Activated CD8-positive, alpha-beta memory T cell treated with anti-CD3 and anti-CD28 coated beads, Interleukin-2, amount 50 U/mL, for 24 hours (primary cell): ENCODE results near the gene PAPOLB.

ENCODE experiments used
- DNase-seq: peaks from one replicate; pipeline ENCODE4 v3.0.0-alpha.2; 2020; ENCODE audit errors: extremely low read depth

The PAPOLB gene

DNA sequence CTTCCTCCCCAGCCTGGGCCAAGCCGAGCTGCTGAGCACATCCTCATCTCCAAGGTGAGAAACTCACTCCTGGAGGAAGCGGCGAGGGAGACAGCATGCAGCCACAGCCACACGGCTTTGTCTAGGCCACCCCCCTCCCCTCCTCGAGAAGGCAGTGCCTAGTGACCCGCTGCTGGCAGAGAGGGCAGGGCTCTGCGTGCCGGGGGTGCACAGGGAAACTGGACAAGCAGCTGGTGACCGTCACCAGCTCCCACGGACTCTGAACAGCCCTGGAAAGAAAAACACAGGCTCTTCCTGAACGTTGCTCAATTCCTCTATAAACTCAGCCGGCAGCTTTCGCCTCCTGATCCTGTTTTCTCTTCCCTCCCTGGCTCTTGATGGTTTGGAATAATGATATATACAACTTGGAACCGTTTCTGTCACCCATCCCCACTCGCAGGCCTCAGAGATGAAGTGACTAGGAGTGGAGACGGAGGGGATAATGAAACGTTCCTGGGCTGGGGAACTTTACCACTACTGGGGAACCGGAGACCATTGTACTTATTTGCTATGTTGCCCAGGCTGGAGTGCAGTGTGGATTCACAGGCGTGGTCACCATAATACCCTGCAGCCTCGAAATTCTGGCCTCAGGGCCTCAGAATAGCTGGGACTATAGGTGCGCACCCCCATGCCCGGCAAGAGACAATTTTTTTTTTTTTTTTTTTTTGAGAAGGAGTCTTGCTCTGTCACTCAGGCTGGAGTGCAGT is 19.3 kb downstream of the PAPOLB start:
- DNase-seq, result no peak

DNA sequence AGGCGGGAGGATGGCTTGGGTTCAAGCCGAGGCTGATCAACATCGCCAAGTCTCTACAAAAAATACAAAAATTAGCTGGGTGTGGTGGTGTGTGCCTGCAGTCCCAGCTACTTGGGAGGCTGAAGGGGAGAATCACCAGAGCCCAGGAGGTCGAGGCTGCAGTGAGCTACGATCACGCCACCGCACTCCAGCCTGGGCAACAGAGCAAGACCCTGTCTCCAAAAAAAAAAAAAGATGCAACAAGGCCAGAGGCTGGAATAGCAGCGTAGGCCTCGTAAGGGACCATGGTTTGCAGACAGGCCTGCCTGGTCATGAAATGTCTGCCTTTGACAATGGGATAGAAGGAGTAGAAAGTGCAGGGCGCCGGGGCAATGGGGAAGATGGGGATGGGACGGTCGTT is 20.0 kb downstream of the PAPOLB start:
- DNase-seq, result no peak

DNA sequence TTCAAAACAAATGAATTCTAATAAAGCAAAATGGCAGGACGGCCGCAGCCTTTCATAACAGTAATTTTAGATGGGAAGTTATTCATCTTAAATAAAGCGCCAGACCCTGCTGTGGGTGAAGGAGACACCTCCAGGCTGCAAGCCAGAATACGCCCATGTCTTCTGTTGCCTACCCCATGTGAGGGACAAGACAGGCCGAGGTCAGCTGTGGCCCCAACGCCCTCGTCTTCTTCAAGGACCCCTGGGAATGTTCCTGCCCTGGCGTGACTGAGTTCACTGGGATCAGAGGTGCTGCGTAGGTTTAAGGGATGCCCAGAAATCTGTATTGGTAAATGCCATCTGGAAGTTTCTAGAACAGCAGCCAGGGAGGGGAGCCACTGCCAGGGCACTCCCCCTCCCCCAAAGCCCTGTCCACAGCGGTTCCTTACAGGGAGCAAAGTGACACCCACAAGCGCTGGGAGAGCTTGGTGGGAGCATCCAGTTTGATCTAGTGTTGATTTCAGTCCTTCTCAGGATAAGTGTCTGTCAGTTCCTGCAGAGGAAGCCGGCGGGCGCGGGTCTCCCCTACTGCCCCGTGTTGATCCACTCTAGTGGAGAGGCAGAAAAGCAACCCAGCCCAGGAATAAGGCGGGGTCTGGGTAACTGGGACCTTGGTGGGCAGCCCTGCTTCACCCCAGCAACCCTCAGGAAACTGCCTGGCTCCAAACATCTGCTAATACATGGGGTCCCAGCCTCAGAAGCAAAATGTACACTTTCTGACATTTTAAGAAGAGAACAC is 20.6 kb downstream of the PAPOLB start:
- no peak for DNase-seq

DNA sequence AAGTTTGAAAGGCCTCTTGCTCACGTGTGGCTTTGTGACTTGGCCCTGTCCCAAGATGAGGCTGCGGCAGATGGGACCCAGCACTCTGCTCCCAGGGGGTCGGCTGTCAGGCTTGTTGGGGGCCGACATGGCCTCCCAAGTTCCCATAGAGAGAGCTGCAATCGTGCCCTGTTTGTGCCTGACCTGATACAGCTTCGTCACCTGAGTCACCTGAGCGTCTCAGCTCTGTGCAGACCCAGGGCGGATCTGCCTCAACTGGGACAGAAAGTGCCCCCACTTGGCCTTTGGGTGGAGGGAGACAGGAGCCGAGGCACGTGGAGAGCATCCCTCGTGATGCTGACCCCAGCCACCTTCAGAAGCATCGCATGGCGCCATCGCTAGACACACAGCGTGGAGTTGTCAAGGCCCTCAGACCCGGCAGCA is 21.7 kb downstream of the PAPOLB start:
- no peak for DNase-seq

DNA sequence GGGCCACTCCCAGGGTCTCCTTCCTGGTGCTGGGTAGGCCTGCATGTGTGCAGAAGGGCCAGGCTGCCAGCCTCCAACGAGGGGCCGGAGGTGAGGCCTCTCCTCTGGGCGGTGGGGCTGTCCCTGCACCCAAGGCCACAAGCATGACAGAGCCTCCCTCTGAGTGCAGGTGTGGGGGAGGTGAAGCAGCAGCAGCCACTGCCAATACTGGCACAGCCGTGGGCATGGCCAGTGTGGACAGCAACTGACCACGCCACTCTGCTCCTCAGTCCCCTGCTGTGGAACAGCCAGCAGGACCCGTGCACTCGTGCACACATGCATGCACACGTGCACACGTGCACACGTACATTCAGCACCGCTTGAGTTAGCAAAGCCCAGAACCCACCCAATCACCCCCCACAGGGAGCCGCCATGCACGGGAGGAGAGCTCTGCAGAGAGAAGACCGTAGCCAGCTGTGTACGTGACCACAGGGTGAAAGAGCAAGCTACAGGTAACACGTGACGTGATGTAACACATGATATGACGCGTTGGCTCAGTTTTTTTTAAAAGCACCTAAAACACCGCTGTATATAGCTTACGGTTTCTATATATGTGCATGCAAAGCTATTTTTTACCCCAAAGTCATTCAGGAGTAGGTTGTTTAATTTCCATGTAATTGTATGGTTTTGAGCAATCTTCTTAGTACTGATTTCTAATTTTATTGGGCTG is 23.1 kb downstream of the PAPOLB start:
- DNase-seq, result no peak

DNA sequence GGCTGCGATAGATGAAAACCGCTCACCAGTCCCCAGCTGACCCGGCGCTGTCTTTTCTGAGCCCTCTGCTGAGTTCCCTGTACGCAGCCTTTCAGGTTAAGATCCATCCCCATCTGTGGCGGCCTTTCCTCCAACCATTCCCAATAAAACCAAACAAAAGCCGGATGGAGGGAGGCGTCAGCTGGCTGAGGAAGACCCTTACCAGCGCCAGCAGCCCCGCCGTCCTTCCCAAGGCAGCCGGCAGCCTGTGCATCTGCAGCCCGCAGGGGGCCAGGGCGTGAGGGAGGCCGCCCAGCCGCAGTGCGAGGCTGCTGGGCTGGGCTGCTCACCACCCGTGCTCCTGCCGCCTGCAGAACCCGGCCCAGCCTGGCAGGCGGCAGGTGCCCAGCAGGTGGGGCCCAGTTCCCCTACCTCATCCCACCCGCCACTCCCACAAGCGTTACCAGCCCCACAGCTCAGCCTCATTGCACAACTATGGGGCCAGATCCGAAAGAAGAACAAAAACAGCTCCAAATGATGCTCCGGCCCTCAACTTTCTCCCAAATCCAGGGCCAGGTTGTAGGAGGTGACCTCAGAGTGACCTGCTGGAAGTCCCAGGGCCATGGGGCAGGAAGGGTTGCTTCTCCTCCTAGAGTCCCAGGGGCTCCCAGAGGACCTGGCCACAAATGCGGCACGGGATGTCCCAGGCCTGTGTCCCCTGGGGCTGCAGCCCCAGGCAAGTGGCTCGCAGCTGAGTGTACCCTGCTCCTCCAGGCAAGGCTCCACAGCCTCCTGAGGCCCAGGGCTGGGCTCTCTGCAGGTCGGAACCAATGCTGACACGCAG is 23.8 kb downstream of the PAPOLB start:
- DNase-seq, result no peak

DNA sequence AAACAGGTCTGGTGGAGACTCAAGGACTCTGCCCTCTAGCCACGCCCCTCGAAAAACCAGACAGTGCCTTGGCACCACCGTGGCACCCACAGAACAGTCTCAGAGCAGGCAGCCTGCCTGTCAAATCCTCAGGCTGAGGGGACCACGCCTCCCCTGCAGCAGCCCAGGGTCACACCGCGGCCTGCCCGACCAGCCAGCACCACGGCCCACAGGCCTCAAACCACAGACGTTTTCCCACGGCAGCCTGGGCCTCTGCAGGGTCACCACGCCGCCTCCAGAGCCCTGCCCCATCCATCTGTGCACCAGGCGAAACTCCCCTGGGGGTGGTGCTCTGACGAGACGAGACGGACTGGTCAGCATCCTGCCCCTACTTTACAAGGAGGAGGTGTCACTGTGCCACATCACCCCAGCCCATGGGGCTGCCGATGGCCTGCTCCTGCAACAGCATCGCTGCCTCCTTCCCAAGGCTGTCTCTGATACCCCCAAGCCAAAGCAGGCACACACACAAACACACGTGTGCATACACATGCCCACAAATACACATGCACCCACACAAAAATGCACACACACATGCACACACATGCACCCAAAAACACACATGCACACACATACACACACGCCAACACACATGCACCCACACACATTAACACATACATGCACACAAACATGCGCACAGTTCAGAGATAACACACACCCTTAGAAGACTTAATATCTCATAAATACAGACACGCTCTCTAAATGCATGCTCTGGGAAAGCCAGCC is 24.6 kb downstream of the PAPOLB start:
- DNase-seq, result no peak

DNA sequence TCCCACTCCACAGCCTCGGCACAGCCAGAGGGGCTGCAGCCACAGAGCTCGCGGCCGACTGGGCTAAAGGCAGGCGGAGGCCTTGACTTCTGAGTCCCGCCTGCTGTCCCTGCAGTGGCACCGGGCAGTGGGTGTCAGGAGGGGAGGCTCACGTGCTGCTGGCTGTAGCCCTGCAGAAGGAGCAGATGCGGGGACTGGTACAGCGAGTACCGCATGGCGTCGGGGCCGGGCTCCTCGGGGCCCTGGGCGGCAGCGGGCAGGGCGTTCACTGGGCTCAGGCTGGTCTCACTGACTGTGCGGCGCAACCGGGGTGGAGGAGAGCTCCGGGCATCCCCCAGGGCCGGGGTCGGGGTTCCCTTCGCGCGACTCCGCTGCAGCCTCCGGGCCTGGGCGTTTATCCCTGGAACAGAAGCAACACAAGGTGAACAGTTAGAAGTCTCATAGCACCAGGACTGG is 25.6 kb downstream of the PAPOLB start:
- no peak for DNase-seq

DNA sequence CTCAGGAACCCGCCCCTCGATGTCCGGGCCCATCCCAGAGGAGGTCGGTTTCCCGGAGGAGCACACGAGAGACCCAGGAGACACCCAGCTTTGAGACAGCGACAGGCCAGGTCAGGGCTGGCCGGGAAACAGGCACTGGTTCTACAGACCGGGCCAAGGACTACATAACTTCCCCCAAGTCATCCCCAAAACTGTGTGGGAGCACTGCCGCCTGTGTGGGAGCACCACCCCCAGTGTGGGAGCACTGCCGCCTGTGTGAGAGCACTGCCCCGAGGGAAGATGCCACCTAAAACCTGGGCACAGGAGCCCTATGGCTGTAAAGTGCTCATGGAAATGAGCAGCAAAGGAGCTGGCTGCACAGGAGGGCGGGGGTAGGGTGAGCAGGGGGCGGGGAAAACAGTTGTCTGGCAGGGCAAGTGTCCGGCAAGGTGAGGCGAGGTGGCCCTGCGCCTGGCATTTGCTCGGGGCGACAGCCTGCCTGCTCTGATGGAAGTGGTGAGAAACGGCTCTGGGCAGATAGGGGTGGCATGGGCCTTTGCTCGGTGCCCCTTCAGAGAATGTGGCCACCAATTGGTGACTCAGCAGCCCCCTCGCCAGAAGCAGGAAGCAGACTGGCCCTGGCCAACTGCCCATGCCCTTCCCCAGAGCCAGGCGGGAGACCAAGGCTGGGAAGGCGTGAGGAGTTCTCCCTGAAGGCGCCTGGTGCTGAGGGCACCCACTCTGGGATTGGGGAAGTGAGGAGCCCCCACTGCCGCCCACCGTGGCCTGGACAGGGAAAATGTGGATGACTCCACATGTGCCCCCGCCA is 26.2 kb downstream of the PAPOLB start:
- no peak for DNase-seq

DNA sequence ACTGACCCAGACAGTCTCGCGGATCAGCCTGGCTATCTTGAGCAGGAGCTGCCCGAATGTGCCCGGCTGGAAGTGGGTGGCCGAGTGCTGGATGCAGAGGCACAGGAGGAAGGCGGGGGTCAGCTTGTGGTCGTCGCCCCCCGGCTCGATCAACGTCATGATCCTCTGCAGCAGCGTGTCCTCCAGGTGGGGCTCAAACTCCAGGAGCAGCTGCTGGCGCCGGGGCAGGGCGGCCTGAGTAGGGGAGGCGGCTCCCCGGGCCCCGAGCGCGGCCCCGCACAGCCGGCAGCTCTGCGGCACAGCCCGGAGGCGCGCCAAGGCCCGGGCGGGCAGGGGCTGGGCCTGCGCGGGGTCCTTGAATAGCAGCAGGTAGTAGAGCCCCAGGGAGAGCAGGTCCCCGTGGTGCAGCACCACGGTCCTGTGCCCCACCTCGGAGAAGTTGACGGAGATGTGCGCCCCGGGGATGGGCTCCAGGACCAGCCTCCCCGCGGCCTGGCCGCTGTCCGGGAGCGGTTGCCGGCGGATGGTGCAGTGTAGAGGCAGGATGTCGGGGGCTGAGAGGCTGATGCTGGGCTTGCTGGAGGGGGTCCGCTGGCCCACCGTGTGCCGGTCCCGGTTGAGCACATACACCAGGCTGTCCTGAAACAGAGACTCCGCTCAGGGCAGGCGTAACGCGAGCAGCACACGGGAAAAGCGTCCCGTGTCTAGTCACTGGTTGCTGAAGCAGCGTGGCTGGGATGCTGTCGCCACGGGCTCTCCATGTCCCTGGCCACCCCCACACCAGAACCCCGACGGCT is 27.0 kb downstream of the PAPOLB start:
- no peak for DNase-seq

DNA sequence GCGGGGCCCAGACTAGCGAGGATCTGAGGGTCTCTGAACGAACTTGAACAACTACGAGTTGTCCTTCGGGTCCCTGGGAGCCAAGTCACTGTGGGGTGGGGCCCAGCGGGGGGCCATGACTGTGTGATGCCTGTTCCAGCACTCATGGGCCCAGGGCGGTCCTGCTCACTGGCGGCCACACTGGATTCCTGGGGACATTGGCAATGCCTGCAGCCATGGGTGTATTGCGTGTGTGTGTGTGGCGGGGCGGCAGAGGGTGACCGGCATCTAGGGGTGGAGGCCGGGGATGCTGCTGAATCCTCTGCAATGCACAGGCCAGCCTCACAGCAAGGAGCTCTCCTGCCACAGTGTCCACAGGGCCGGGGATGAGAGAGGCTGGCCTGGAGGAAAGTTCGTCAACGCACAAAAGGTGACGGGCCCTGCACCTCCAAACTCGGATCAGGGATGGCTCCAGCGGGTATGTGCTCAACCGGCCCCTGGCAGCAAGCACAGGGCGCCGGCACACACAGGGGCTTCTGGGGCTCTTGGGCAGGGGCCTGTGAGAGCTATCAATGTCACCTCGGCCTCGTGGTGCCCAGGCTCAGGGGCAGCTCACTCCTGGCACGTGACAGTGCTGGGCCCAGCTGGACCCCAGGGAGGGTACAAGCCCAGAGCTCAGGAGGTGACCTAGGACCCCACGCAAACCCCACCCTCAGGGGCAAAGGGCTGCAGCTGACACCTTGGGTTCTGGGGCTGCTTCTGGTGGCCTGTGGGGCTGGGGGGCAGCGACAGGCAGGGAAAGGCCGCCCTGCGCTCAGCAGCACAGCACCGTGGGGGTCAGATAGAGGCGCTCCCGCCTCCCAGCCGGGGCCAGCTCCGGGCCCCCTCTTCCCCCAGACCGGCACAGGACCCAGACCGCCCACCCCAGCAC is 27.9 kb downstream of the PAPOLB start:
- DNase-seq, result no peak

DNA sequence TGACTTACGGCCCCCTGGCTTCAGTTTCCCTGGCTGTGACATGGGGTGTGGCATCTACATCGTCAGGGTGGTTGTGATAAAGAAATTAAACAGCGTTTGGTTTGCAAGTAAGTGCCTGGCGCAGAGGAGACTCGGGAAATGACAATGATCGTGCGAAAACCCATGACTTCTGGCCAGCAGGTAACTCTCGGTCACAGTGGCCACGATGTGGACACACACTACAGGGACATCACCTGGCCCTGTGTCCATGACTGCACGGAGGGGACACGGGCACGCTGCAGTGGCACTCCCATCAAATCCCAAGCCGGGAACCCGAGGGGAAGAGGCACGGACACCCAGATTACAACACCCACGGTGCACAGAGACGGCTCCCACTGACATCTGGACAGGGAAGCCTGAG is 28.7 kb downstream of the PAPOLB start:
- DNase-seq, result no peak

DNA sequence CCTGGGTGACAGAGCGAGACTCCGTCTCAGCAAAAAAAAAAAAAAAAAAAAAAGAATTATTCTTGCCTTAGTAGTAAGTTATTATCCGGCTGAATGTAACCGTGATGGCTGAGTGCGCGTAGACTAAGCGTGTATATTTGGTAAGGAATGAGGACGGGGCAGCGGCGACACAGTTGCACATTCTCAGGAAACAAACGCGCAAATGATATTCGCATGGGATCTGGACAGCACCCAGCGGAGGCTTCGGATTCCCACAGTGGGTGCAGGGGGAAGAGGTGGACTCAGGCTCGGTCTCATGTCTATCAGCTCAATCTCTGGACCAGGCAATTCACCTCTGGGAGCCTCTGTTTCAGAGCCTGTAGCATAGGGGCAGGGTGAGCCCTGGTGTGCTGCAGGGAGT is 29.1 kb downstream of the PAPOLB start:
- DNase-seq, result no peak

DNA sequence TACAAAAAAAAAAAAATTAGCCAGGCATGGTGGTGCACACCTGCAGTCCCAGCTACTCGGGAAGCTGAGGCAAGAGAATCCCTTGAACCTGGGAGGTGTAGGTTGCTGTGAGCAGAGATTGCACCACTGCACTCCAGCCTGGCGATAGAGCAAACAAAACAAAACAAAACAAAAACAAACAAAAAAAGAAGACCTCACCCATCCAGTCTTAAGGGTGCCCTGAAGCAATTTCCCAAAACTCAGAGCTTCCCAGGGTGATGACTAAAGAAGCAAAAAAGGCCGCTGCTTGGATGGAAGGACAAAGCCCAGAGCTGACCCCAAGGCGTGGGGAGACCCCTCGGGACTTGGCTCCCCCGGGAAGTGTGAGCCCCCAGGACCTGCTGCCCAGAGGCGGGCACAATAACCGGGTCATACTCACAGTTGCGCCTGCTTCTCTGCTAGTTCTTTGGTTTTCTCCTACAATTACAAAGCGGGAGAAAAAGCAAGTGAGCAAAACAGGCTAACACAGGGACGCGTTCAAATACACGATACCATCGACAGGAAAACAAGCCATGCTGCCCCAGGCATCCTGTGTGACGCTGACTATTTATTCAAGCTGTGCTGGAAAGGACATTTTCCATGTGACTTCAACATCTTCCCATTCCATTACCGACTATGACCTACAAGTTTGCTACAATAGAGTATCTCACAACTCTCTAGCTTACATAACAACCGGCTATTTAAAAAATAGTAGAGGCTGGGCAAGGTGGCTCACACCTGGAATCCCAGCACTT is 29.9 kb downstream of the PAPOLB start:
- DNase-seq, result no peak

DNA sequence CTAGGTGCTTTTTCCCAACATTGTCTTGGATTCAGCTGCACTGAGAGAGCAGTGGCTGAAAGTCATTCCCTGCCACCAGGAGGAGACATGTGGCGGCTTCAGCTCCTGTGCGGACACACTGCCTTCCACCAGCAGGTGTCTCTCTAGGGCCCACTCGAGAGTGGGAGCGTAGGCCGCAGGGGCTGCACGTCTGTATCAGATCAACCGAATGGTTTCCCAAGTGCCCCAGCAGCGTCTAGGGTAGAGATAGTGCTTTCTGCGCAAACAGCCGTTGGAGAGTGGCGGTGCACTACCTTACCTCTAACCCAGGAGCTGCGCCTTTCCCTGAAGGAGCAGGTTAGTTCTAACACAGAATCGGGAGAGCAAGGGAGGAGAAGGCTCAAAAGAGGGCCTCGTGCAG is 31.7 kb downstream of the PAPOLB start:
- peak; percentile 18 for DNase-seq

DNA sequence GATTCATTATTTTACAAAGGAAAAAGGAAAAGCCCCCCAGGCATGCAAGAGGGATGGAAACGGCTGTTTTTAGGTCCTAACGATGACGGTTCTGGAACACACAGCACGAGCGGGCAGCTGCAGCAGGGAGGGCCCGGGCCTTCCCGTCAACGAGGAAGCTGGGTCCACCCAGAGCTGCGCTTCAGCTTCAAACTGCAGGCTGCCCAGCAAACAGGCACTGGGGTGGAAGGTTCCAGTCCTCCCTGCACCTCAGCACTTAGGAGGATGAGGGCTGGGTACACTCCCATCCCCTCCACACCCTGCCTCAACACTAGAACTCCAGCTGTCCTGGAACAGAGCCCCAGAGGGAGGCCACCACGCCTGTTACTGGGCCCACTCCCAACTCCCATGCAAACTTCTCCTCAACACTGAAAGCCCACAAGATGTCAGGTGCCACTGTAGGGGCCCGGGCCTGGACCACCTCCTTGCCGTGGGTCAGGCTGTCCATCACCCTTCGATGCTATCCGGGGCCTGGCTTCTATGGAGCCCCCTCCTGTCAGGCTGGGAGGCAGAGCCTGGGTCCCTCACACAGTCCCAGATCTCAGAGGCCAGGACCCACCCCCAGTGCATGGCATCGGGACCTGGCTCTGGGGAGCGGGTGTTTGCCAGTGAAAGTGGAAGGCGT is 33.0 kb downstream of the PAPOLB start:
- DNase-seq, result no peak

DNA sequence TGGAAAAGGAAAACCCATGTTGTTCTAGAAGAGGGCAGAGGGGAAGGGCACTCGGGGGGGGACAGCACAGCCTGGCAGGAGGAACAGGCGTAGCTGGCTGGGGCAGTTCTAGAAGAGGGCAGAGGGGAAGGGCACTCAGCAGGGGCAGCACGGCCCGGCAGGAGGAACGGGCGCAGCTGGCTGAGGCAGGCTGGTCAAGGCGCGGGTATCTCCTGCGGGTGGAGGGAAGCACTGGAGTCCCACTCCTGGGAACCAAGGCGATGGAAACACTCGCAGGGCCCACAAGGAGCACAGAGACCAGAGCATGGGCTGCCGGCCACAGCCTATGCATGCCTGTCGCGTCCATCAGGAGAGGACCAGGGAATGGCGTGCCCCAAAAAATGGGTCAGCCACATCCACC is 36.7 kb downstream of the PAPOLB start:
- no peak for DNase-seq
